GM12878 (cell line): ENCODE results near the gene RASSF8. TPM values are rescaled to one million over a fixed set of nuclear protein-coding genes. Genes with fewer than 3 reads are reported as not detected.

Experiments
- ATAC-seq: fragments of 200-7000 bp; cut with Tn5 transposase; 3 replicates; pipeline ENCODE4 v1.9.1; 2020; ENCODE audit warnings: mild to moderate bottlenecking, moderate library complexity
- BruUV-seq: library from RNA; stranded (reverse); fragments of 400-500 nt; replicated peaks from 2 replicates; lab custom pipeline; 2021; lab: Mats Ljungman, UMichigan
- CTCF ChIA-PET: fragments of 300-600 bp; sonication (Branson Sonifier 250); formaldehyde crosslinking; extraction: SDS; loops from one replicate; lab custom pipeline; 2021; ENCODE audit warnings: inconsistent platforms; lab: Yijun Ruan, JAX
- POLR2A ChIA-PET: fragments of 350-600 bp; formaldehyde crosslinking; extraction: SDS; loops from one replicate; lab custom pipeline; 2021; ENCODE audit warnings: inconsistent platforms; lab: Charles Lee
- RAD21 ChIA-PET: fragments of 300-600 bp; sonication (Branson Sonifier 250); formaldehyde crosslinking; loops from one replicate; lab custom pipeline; 2023; ENCODE audit warnings: antibody characterized with exemption; ENCODE audit not compliant: unreplicated experiment; lab: Charles Lee
- SMC1A ChIA-PET: fragments of 300-600 bp; sonication (Branson Sonifier 250); formaldehyde crosslinking; loops from one replicate; lab custom pipeline; 2023; ENCODE audit not compliant: unreplicated experiment, uncharacterized antibody; lab: Charles Lee
- DNase-seq: peaks from one replicate; pipeline ENCODE4 v3.0.0-alpha.2; 2011; ENCODE audit warnings: low read depth, low spot score
- FAIRE-seq: peaks from 3 replicates; lab custom pipeline; 2011; peaks lifted over from hg19 to GRCh38; lab: Jason Lieb, UNC
- H2AFZ ChIP-seq: 2 replicates; pipeline ENCODE4 v1.6.0; 2011; ENCODE audit warnings: low read depth, low read length, control low read depth; ENCODE audit not compliant: control insufficient read depth
- H3K27ac ChIP-seq: 2 replicates; pipeline ENCODE4 v1.5.1; 2011; ENCODE audit warnings: control low read depth; ENCODE audit not compliant: control insufficient read depth, insufficient read depth
- H3K27me3 ChIP-seq, 2 experiments: replicated peaks in 1 of 2; 2 replicates each; pipeline versions ENCODE4 v1.6.0 to v1.6.1; 2011; ENCODE audit warnings: low read length in 1 of 2; ENCODE audit not compliant: control insufficient read depth in 2 of 2, insufficient read depth in 2 of 2
- H3K36me3 ChIP-seq, 2 experiments: 2 replicates each; pipeline ENCODE4 v1.5.1; 2011; ENCODE audit warnings: low read length in 1 of 2; ENCODE audit not compliant: control insufficient read depth in 2 of 2, insufficient read depth in 2 of 2
- H3K4me1 ChIP-seq: 2 replicates; pipeline ENCODE4 v1.6.1; 2011; ENCODE audit warnings: mild to moderate bottlenecking, low read length, moderate library complexity, mixed read lengths; ENCODE audit not compliant: control insufficient read depth, insufficient read depth
- H3K4me2 ChIP-seq: 2 replicates; pipeline ENCODE4 v1.6.0; 2011; ENCODE audit warnings: control low read depth; ENCODE audit not compliant: control insufficient read depth, insufficient read depth
- H3K4me3 ChIP-seq: fragments of 200-600 bp; sonication (generic); 2 replicates; pipeline ENCODE4 v1.5.1; 2016
- H3K79me2 ChIP-seq: 2 replicates; pipeline ENCODE4 v1.6.0; 2011; ENCODE audit warnings: low read length; ENCODE audit not compliant: control insufficient read depth, insufficient read depth
- H3K9ac ChIP-seq: 2 replicates; pipeline ENCODE4 v1.8.0; 2011; ENCODE audit warnings: low read length, control low read depth, mixed read lengths; ENCODE audit not compliant: control insufficient read depth, insufficient read depth
- H3K9me3 ChIP-seq: replicated peaks from 3 replicates; pipeline ENCODE4 v1.5.1; 2011; ENCODE audit warnings: mild to moderate bottlenecking, low read length; ENCODE audit not compliant: control insufficient read depth, insufficient read depth
- H4K20me1 ChIP-seq: 2 replicates; pipeline ENCODE4 v1.6.0; 2011; ENCODE audit not compliant: control insufficient read depth, insufficient read depth
- ASH2L ChIP-seq: fragments of 300-600, 200-600 bp; sonication (generic); IDR thresholded peaks from 2 replicates; pipeline ENCODE4 v1.6.1; 2017; ENCODE audit warnings: low read depth, mild to moderate bottlenecking, borderline replicate concordance
- CBX5 ChIP-seq: sonication (generic); IDR thresholded peaks from 2 replicates; pipeline ENCODE4 v1.6.1; 2016; ENCODE audit warnings: low read depth, moderate library complexity, mild to moderate bottlenecking, inconsistent platforms
- CHD1 ChIP-seq: IDR thresholded peaks from 2 replicates; pipeline ENCODE4 v1.6.1; 2012; ENCODE audit warnings: low read depth, low read length, improper control_type of control experiment
- MEF2A ChIP-seq: IDR thresholded peaks from 2 replicates; pipeline ENCODE4 v1.6.1; 2011; ENCODE audit warnings: low read depth, mild to moderate bottlenecking, low read length, moderate library complexity; ENCODE audit not compliant: insufficient read depth
- MTA3 ChIP-seq: IDR thresholded peaks from 2 replicates; pipeline ENCODE4 v1.6.1; 2012; ENCODE audit warnings: low read length, inconsistent platforms, borderline replicate concordance
- NFXL1 ChIP-seq: fragments of 450-650 bp; IDR thresholded peaks from 2 replicates; pipeline ENCODE4 v1.6.1; 2017; ENCODE audit warnings: antibody characterized with exemption, mild to moderate bottlenecking, borderline replicate concordance
- PAX8 ChIP-seq: fragments of 450-650 bp; IDR thresholded peaks from 2 replicates; pipeline ENCODE4 v1.6.1; 2017; ENCODE audit warnings: mild to moderate bottlenecking, moderate library complexity
- PKNOX1 ChIP-seq: fragments of 450-650 bp; IDR thresholded peaks from 2 replicates; pipeline ENCODE4 v1.6.1; 2016; ENCODE audit warnings: mild to moderate bottlenecking
- PML ChIP-seq: IDR thresholded peaks from 2 replicates; pipeline ENCODE4 v1.6.1; 2012; ENCODE audit warnings: low read length, inconsistent platforms
- POLR2AphosphoS2 ChIP-seq: IDR thresholded peaks from 2 replicates; pipeline ENCODE4 v1.6.1; 2011; ENCODE audit warnings: low read depth, mild to moderate bottlenecking, low read length, improper control_type of control experiment, moderate library complexity
- RELA ChIP-seq: fragments of 450-650 bp; IDR thresholded peaks from 2 replicates; pipeline ENCODE4 v1.8.0; 2014; ENCODE audit warnings: borderline replicate concordance; ENCODE audit not compliant: partially characterized antibody
- SRF ChIP-seq, 2 experiments: IDR thresholded peaks; 2 replicates each; pipeline ENCODE4 v1.6.1; 2011; ENCODE audit warnings: low read depth in 2 of 2, low read length in 2 of 2, mild to moderate bottlenecking in 1 of 2, moderate library complexity in 1 of 2
- TARDBP ChIP-seq: IDR thresholded peaks from 2 replicates; pipeline ENCODE4 v1.6.1; 2016; ENCODE audit warnings: borderline replicate concordance
- ZNF622 ChIP-seq: fragments of 450-650 bp; IDR thresholded peaks from 2 replicates; pipeline ENCODE4 v1.6.1; 2017; ENCODE audit warnings: mild to moderate bottlenecking, inconsistent platforms
- WGBS: methylation state at CpG from one replicate; pipeline ENCODE4 v1.1.6; 2016; ENCODE audit warnings: low lambda C conversion rate; ENCODE audit not compliant: insufficient replicate concordance, insufficient coverage; ENCODE audit errors: missing lambda C conversion rate; 5-methylcytosine and 5-hydroxymethylcytosine counted together
- in situ Hi-C: fragments of 300-500 bp; cut with MboI; formaldehyde crosslinking; loops from 9 replicates; pipeline ENCODE4 v1.14.3; 2018; ENCODE audit warnings: mixed read lengths
- intact Hi-C: fragments of 100-400 bp; cut with micrococcal nuclease; formaldehyde crosslinking; loops from one replicate; pipeline ENCODE4 v1.14.2; 2022; ENCODE audit not compliant: unreplicated experiment
- polyA plus RNA-seq, 11 experiments: library from polyadenylated mRNA; depleted of rRNA in 4 of 11; unstranded in 6 of 11; stranded (reverse) in 5 of 11; fragments of >200 nt; fragmentation: Nextera tagmentation in 4 of 11; fragmentation: Illumina TruSeq in 1 of 11; extraction: Ambion mirVana in 4 of 11; extraction: Trizol in 1 of 11; gene quantifications; 1 replicate in 1 of 11; 2 replicates in 10 of 11; pipeline versions ENCODE4 v1.2.1 to v1.2.3, GENCODE V29; 2011 to 2016; ENCODE audit warnings: inconsistent platforms in 2 of 11, missing spikeins in 2 of 11, low read depth in 1 of 11
- total RNA-seq, 4 experiments: library from RNA; depleted of rRNA in 3 of 4; stranded (reverse); fragments of >200 nt in 3 of 4; fragmentation: Illumina TruSeq in 1 of 4; extraction: Trizol in 1 of 4; gene quantifications; 2 replicates each; pipeline versions ENCODE4 v1.2.1 to v1.2.3, GENCODE V29; 2013 to 2021
- TF ChIP-seq, protein P1 (sequence below): IDR thresholded peaks from 2 replicates; pipeline ENCODE4 v1.6.1; 2012; ENCODE audit warnings: low read depth, low read length, improper control_type of control experiment
- TF ChIP-seq, protein P2 (sequence below): IDR thresholded peaks from 2 replicates; pipeline ENCODE4 v1.6.1; 2012; ENCODE audit warnings: low read depth, low read length, improper control_type of control experiment

RASSF8 gene
- total and polyA plus RNA-seq, 10 of the 15 experiments (the other 5 are each of a cell fraction or from before 2014, with no cell fraction given): 0.06 to 0.18 (median 0.08) TPM; not detected in 6

- H3K79me2 ChIP-seq: no peaks in the 10 kb centered on the region
- 58% methylated on average over 6 of the region's 6 CpGs for WGBS
- no TSS peak for BruUV-seq
- CTCF ChIA-PET: interaction anchor here (0.9 kb wide), 1 partner anchor 13 kb away, joined by 3 read pairs; no protein-coding TSS in a partner anchor
- no peak overlapping the region for H3K9ac ChIP-seq
- SMC1A ChIA-PET: no interaction called here
- H2AFZ ChIP-seq: no peak overlapping the region
- no peaks in the 10 kb centered on the region for H3K36me3 ChIP-seq
- POLR2A ChIA-PET: no interaction called here
- DNase-seq: no peak
- H3K4me2 ChIP-seq: no peak overlapping the region
- intact Hi-C loops (no loop called here), in situ Hi-C loops (no loop called here)
- H3K4me1 ChIP-seq: no peaks in the 10 kb centered on the region
- peaks cover 0 to 1% of the 10 kb centered on the region in 2 experiments; a peak in 2 of 4 replicates for H3K27me3 ChIP-seq
- no peak overlapping the region for H3K27ac ChIP-seq
- H4K20me1 ChIP-seq: no peaks in the 10 kb centered on the region
- no peak overlapping the region for H3K4me3 ChIP-seq
- FAIRE-seq: no peak
- ATAC-seq: no peak
- RAD21 ChIA-PET: interaction anchor here (1.2 kb wide), 1 partner anchor 578 kb away, joined by 3 read pairs; no protein-coding TSS in a partner anchor
- no peaks in the 10 kb centered on the region for H3K9me3 ChIP-seq
- TF ChIP-seq TARDBP: no peak
- no peak for TF ChIP-seq ZNF622
- no peak for TF ChIP-seq PKNOX1
- TF ChIP-seq, protein P1, sequence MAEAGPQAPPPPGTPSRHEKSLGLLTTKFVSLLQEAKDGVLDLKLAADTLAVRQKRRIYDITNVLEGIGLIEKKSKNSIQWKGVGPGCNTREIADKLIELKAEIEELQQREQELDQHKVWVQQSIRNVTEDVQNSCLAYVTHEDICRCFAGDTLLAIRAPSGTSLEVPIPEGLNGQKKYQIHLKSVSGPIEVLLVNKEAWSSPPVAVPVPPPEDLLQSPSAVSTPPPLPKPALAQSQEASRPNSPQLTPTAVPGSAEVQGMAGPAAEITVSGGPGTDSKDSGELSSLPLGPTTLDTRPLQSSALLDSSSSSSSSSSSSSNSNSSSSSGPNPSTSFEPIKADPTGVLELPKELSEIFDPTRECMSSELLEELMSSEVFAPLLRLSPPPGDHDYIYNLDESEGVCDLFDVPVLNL: no peak
- TF ChIP-seq ASH2L: no peak
- TF ChIP-seq CHD1: no peak
- no peak for TF ChIP-seq NFXL1
- no peak for TF ChIP-seq PAX8
- no peak for TF ChIP-seq MEF2A
- no peak for TF ChIP-seq CBX5
- TF ChIP-seq, protein P2, sequence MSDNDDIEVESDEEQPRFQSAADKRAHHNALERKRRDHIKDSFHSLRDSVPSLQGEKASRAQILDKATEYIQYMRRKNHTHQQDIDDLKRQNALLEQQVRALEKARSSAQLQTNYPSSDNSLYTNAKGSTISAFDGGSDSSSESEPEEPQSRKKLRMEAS: no peak
- TF ChIP-seq POLR2AphosphoS2: no peak
- TF ChIP-seq PML: no peak
- TF ChIP-seq SRF (IDR thresholded peaks at IDR 0.05; ENCODE audit: low read depth in 2 of 2, low read length in 2 of 2): no peak
- TF ChIP-seq RELA: no peak
- no peak for TF ChIP-seq MTA3
These were observed 55.6 kb downstream of the RASSF8 start for GRCh38 chr12:26014085-26014484.
